ENCODE measurements around the gene ZNF697.

Gene ZNF697

GRCh38 chr1:119636491-119637089, 11.5 kb downstream of the ZNF697 start:
- H3K4me3 ChIP-seq (ENCODE audit: low read depth, low read length) = no peak overlapping the region
- ChIA-PET CTCF (interaction anchor here (0.8 kb wide), 1 partner anchor 256 kb away, joined by 3 read pairs; no protein-coding TSS in a partner anchor), POLR2A (interaction anchor here (2.2 kb wide), 1 partner anchor 11 kb away, joined by 11 read pairs; the partner anchor contains the start of gene ZNF697)
- H3K36me3 ChIP-seq (ENCODE audit: control insufficient read depth in 2 of 2, insufficient read depth in 1 of 2, low read length in 2 of 2) = peaks cover 0 to under 1% of the 10 kb centered on the region in 2 experiments; a peak in 1 of 3 replicates
- no peak overlapping the region for H3K27ac ChIP-seq (ENCODE audit: extremely low read depth, low read depth, low read length)
- peaks cover 19% of the 10 kb centered on the region for H3K4me1 ChIP-seq (ENCODE audit: control insufficient read depth, insufficient read depth, low read length)
- H3K9me3 ChIP-seq (ENCODE audit: control insufficient read depth, insufficient read depth, low read depth, low read length) = no peaks in the 10 kb centered on the region
- TF ChIP-seq, protein P1, sequence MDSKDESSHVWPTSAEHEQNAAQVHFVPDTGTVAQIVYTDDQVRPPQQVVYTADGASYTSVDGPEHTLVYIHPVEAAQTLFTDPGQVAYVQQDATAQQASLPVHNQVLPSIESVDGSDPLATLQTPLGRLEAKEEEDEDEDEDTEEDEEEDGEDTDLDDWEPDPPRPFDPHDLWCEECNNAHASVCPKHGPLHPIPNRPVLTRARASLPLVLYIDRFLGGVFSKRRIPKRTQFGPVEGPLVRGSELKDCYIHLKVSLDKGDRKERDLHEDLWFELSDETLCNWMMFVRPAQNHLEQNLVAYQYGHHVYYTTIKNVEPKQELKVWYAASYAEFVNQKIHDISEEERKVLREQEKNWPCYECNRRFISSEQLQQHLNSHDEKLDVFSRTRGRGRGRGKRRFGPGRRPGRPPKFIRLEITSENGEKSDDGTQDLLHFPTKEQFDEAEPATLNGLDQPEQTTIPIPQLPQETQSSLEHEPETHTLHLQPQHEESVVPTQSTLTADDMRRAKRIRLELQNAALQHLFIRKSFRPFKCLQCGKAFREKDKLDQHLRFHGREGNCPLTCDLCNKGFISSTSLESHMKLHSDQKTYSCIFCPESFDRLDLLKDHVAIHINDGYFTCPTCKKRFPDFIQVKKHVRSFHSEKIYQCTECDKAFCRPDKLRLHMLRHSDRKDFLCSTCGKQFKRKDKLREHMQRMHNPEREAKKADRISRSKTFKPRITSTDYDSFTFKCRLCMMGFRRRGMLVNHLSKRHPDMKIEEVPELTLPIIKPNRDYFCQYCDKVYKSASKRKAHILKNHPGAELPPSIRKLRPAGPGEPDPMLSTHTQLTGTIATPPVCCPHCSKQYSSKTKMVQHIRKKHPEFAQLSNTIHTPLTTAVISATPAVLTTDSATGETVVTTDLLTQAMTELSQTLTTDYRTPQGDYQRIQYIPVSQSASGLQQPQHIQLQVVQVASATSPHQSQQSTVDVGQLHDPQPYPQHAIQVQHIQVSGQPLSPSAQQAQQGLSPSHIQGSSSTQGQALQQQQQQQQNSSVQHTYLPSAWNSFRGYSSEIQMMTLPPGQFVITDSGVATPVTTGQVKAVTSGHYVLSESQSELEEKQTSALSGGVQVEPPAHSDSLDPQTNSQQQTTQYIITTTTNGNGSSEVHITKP (tag by site-specific recombination; IDR thresholded peaks at IDR 0.05) = 0 out of 2 replicates have a peak, but pooled peaks have one; percentile 18
- TF ChIP-seq GFI1B (tag by site-specific recombination; IDR thresholded peaks at IDR 0.05) (peak; percentile 64), TRIM28 (IDR thresholded peaks at IDR 0.05; ENCODE audit: borderline replicate concordance, low read length) (peak; percentile 60; the same call in 1 of the 2 replicates), ZNF518A (tag by site-specific recombination; conservative IDR thresholded peaks at IDR 0.05; ENCODE audit: low read depth) (no peak), ZNF843 (tag by site-specific recombination; IDR thresholded peaks at IDR 0.05) (peak; percentile 60), PRDM4 (tag by site-specific recombination; IDR thresholded peaks at IDR 0.05) (0 out of 2 replicates have a peak, but pooled peaks have one; percentile 13), ZBTB10 (tag by site-specific recombination; IDR thresholded peaks at IDR 0.05) (no peak), FEZF1 (tag by site-specific recombination; IDR thresholded peaks at IDR 0.05) (peak; percentile 48), ZNF785 (tag by site-specific recombination; IDR thresholded peaks at IDR 0.05) (no peak), ZNF366 (tag by site-specific recombination; conservative IDR thresholded peaks at IDR 0.05) (0 out of 2 replicates have a peak, but pooled peaks have one; percentile 36), SP7 (tag by site-specific recombination; IDR thresholded peaks at IDR 0.05) (peak; percentile 59), ZNF654 (tag by site-specific recombination; IDR thresholded peaks at IDR 0.05; ENCODE audit: low read depth) (no peak), TCF7L2 (IDR thresholded peaks at IDR 0.05; ENCODE audit: borderline replicate concordance, low read depth, low read length) (peak; percentile 14; the same call in 1 of the 2 replicates), ZNF335 (tag by site-specific recombination; conservative IDR thresholded peaks at IDR 0.05) (peak; percentile 30; the same call in 1 of the 2 replicates), ZNF24 (tag by site-specific recombination; IDR thresholded peaks at IDR 0.05) (peak; percentile 74), ZNF239 (tag by site-specific recombination; IDR thresholded peaks at IDR 0.05) (no peak)
- TF ChIP-seq, protein P2, sequence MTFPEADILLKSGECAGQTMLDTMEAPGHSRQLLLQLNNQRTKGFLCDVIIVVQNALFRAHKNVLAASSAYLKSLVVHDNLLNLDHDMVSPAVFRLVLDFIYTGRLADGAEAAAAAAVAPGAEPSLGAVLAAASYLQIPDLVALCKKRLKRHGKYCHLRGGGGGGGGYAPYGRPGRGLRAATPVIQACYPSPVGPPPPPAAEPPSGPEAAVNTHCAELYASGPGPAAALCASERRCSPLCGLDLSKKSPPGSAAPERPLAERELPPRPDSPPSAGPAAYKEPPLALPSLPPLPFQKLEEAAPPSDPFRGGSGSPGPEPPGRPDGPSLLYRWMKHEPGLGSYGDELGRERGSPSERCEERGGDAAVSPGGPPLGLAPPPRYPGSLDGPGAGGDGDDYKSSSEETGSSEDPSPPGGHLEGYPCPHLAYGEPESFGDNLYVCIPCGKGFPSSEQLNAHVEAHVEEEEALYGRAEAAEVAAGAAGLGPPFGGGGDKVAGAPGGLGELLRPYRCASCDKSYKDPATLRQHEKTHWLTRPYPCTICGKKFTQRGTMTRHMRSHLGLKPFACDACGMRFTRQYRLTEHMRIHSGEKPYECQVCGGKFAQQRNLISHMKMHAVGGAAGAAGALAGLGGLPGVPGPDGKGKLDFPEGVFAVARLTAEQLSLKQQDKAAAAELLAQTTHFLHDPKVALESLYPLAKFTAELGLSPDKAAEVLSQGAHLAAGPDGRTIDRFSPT (tag by site-specific recombination; IDR thresholded peaks at IDR 0.05) = peak; percentile 63; the same call in 1 of the 2 replicates
- TF ChIP-seq, protein P3, sequence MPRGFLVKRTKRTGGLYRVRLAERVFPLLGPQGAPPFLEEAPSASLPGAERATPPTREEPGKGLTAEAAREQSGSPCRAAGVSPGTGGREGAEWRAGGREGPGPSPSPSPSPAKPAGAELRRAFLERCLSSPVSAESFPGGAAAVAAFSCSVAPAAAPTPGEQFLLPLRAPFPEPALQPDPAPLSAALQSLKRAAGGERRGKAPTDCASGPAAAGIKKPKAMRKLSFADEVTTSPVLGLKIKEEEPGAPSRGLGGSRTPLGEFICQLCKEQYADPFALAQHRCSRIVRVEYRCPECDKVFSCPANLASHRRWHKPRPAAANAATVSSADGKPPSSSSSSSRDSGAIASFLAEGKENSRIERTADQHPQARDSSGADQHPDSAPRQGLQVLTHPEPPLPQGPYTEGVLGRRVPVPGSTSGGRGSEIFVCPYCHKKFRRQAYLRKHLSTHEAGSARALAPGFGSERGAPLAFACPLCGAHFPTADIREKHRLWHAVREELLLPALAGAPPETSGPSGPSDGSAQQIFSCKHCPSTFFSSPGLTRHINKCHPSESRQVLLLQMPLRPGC (tag by site-specific recombination; IDR thresholded peaks at IDR 0.05) = peak; percentile 62; the same call in 1 of the 2 replicates
